Suppressor macrophage treated with lipopolysaccharide for 4 hours (primary cell): Measurements from ENCODE around the gene CCR4.
"Not testable (repeated sequence)": the region's sequence is repeated elsewhere in the genome, so short reads cannot be mapped to it uniquely, and the experiment has no call there.

Source experiments
- DNase-seq: peaks from one replicate; pipeline ENCODE4 v3.0.0-alpha.2; 2020

The CCR4 gene

DNA sequence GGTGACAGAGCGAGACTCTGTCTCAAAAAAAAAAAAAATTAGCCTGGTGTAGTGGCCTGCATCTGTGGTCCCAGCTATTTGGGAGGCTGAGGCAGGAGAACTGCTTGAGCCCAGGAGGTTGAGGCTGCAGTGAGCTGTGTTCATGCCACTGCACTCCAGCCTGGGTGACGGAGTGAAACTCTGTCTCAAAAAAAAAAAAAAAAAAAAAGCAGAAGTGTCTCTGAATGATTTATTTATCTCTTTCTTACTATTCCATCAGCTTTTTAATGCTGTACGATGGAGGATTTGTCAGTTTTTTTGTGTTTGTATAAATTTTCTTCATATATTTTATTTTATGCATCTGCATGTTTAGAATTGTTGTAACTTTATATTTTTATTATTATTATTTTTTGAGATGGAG is 33.5 kb downstream of the CCR4 start:
- DNase-seq = not testable (repeated sequence)

DNA sequence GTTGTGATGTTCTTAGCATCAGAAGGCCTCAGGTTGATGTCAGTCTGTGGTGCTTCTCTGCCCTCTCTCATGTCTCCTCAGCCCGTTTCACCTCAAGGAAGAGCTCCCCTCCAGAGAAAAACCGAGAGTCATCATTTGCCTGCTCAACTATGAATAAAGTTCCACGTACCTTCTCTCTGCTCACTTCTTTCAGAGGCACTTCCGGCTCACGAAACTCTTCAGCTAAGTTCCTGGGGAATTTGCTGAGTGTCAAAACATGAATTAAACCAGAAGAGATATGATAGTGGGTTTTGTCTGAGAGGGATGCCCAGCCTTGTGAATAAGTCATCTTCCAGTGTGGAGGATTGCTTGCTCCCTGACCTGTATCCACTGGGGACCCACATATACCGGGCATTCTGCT is 37.7 kb downstream of the CCR4 start:
- no peak for DNase-seq

DNA sequence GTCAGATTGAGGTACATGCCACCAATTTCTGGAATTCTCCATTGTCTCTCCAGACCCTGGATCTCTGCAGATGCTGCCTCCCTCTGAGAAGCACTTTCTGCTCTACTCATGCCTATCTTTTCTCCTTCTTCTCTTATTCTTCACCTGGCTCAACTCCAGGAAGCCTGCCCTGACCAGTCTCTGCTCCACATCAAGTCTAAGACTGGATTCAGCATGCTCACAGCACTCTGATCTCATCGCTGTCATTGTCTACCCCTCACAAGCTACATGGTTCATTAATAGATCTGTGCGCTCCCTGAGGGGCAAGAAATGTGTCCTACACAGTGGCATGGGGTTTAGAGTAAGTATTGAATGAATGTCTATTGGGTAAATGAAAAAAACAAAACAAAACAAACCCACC is 38.7 kb downstream of the CCR4 start:
- DNase-seq = no peak

DNA sequence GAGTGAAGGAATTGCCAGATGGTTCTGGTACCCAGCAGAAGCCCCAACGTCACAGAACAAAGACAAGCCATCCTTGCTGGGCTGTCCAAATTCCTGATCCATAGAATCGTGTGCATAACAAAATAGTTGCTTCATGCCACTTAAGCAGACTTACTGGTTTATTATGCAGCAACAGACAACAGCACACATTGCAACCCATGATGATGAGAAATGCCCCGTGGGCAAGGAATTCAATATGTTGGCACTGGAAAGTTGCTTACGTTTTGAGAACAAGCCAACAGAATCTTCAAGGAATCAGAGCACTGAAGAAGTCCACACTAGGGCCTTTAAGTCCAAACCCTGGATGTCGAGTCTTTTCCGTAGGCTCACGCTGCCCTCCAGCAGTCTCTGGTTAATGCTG is 40.3 kb downstream of the CCR4 start:
- no peak for DNase-seq

DNA sequence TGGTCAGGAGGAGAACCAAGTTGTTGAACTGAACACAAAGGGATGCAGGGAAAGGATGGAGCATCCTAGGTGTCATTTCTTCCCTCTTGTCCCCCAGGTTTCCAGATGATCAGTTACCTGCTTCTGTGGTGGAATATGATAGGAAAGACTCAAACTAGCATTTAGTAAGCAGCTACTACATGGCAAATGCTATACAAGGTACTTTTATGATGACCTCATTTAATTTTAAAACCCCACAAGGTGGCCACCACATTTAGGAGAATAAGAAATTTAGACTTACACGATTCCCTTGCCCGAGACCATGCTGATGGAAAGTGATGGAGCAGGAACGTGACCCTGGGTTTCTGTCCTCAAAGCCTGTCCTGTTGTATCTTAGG is 40.9 kb downstream of the CCR4 start:
- DNase-seq = no peak

DNA sequence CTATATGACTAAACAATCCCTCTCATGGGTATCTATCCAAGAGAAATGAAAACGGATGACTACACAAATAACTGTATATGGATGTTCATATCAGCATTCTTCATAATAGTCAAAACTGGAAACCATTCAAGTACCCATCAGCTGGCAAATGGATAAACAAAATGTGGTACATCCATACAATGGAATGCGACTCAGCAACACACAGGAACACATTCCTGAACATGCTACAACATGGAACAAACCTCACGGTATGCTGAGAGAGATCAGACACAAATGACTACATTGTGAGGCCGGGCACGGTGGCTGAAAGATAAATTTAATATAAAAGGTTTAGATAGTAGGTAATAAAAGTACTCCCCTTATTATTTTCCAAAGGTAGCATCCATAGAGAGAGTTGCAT is 42.6 kb downstream of the CCR4 start:
- DNase-seq = no peak

DNA sequence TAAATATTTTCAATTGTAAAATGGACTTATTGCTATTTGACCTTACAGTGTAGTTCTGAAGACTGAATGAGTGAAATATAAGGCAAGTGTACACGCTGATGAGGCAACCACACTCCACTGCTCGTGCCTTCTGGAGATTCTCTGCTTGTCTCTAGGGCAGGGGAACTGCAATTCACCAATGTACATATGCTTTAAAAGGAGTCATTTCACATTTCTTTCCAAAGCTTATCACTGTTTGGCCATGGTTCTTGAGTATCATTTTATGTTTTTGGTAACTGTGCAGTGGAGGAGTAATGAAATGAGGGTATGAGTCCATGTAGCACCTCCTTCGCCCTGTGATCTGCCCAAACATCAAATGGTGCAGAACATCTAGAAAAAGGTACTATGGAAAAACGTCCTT is 43.7 kb downstream of the CCR4 start:
- no peak for DNase-seq

DNA sequence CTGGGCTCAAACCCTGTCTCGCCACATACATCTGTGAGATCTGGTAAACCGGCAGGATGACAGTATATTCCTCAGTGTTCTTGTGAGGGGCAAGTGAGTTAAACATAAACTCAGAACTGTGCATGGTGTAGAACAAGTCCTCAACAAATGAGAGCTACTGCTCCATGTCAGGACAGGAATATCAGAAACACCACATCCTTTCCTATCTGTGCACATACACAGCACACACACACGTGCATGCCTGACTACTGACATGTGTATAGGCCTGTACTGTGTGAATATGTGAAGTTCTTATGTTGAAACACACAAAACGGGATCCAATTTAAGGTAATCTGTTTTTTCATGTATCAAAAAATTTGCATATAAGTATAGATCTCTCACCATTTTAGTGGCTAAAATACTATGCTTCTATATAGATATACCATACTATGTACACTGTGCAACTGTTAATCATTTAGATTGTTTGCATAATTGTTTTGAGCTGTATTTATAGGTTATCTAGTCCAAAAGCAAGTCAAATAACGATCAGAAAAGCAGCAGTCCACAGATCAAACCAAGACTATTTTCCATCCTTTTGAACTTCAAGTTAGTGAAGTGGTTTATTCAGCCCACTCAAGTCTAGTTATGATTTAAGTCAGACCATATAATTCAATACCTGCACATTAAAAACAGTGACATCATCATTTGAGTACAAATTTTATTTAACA is 44.8 kb downstream of the CCR4 start:
- no peak for DNase-seq

DNA sequence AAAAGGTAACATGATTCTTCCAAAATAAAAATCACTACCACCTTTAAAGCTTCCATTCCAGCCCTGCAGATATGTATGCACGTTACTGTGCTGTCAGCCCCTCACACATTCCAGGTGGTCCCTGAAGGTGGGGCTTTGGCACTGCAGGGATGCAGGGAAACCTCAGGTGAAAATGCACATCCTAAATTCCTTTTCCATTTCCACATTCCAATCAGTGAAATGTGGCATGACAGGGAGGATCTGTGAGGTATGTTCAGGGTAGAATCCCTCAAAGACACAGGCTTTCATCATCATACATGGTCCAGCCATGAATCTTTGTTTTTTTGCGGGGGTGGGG is 45.3 kb downstream of the CCR4 start:
- no peak for DNase-seq

DNA sequence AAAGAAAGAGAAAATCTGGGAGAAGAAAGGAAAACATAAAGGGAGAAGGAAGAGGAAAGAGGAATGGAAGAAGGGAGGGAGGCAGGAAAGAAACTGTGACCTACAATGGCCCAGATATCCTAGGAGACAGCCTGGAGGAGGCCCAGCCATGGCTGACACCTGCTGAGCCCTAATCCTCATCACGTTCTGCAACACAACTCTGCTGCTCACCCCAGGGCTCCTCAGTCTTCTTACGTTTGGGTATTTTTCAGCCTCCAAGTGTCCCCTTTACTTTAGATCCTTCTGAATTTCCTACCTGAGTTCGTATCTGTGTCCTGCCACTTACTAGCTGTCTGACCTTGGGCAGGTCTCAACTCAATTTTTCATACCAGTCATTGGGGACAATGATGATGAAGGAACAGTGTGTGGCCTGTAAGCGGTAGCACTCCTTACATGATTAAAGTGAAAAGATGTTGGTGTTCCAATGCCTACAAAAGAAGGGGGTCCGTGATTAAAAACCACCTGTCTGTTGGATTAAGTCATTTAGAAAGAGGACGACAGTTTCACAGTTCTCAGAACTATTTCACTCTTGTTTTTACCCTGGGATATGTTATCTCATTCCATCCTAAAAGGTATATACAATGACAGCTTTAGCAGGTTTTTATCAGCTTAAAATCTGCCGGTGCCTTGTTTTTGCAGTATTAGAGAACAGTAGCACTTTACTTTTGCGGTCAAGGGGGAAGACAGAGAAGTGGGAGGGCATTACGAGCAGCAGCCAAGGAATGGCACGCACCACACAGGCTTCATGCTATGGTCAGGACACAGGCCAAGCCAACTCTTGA is 47.4 kb downstream of the CCR4 start:
- DNase-seq = no peak

DNA sequence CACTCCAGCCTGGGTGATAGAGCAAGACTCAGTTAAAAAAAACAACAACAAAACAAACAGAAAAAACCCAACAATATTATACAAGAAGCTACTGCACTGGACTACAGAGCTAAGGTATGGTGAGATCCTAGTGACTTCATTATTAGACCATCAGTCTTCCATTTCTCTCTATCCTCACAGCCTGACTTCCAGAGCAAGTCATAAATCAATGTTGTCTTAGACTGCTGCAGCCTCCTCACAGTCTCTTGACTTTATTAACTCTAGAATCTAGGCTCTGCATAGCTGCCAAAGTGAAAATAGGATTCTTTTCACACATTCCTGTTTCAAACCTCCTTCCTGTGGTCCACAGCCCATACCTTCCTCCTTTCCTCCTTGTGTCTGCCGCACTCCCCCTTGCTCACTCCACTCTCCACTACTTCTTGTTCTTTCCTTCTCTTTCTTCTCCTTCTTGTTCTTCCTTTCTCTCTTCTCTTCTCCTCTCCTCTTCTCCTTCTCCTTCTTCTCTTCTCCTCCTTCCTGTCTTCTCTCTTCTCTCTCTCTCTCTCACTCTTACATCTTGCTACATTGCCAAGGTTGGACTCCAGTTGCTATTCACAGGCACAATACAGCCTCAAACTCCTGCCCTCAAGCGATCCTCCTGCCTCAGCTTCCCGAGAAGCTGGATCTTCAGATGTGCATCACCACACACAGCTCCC is 49.4 kb downstream of the CCR4 start:
- DNase-seq = no peak

DNA sequence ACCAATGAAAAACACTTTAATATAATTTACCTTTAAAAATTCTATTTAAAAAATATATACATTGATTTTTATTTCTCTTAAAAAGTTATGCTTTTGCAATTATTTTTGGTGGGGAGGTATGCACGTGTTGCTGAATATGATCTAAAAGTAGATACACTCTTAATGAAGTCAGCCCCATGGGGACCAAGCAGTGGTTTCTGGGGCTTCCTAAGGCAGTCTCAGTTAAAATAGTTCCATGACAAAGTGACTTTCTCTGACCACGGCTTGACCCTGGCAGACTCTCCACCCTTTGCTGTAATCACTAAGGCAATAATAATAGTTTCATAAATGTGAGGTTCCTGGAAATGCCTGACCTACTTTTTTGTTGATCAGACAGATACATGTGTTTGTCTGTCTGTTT is 50.4 kb downstream of the CCR4 start:
- DNase-seq = no peak

DNA sequence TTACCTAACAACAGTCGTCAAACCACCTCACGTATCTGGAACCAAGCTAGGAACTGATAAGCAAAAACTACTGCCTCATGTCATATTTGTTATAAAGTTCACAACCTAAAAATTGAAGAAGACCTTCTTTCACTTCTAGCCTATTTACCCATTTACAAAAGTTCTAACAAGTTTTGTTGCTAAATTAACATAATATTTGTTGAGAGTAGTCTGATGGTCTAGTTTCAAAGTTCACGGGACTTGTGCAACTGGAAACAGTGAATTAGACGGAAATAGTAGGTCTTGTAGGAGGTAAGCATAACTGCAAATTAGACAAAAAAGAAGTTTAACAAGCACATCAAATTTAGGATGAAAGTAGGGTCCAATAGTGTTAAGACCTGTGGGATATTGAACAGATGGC is 51.9 kb downstream of the CCR4 start:
- no peak for DNase-seq

DNA sequence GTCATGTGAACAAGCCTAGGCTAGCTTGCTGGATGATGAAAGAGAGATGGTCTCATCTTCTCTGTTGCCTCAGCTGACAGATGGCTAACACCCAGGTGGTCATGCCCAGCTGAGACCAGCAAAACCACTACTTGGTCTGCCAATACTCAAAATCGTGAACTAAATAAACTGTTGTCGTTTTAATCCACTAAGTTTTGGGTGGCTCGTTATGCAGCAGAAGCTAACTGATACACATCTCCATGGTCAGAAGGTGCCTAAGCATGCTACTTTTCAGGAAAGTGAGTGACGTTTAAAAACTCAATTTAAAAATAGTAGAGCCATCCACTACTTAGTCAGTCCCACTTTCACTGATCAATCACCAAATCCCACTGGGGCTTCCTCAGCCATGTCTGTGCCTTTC is 52.8 kb downstream of the CCR4 start:
- no peak for DNase-seq

DNA sequence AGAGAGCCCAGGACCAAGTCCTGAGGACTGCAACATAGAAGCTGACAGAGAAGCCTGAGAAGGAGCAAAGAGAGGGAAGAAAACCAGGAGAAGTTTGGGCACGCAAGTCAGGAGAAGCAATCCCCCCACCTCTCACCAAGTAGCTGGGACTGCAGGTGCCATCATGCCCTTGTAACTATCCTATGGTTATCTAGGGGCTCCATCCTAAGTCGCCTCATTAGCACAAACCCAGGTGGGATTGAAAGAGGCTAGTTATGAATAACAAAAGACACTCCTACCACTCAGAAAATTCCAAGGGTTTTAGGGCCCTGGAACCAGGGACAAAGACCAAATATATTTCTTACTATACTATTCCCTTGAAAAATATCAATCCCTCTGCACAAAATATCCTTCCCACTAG is 53.5 kb downstream of the CCR4 start:
- no peak for DNase-seq
